Smooth muscle cell (in vitro differentiated cells): Measurements from ENCODE around the gene CREBZF. TPM values are rescaled to one million over a fixed set of nuclear protein-coding genes. Genes with fewer than 3 reads are reported as not detected.

Experiments used
- DNase-seq: peaks from one replicate; lab custom pipeline; 2025; ENCODE audit not compliant: unreplicated experiment; lab: John Stamatoyannopoulos, UW
- H2AFZ ChIP-seq: fragments of 200-600 bp; sonication (generic); 2 replicates; pipeline ENCODE4 v1.6.0; 2016; ENCODE audit warnings: antibody characterized with exemption, low read depth, mild to moderate bottlenecking
- H3F3A ChIP-seq: fragments of 200-600 bp; sonication (generic); 2 replicates; pipeline ENCODE4 v1.6.0; 2017; ENCODE audit warnings: antibody characterized with exemption, low read depth
- H3K27ac ChIP-seq: fragments of 200-600 bp; sonication (generic); 2 replicates; pipeline ENCODE4 v1.5.1; 2016; ENCODE audit warnings: low read depth, mild to moderate bottlenecking
- H3K27me3 ChIP-seq: fragments of 200-600 bp; sonication (generic); 2 replicates; pipeline ENCODE4 v1.6.1; 2016; ENCODE audit warnings: low read depth, mild to moderate bottlenecking
- H3K36me3 ChIP-seq: fragments of 200-600 bp; sonication (generic); 2 replicates; pipeline ENCODE4 v1.5.1; 2016; ENCODE audit warnings: low read depth
- H3K4me1 ChIP-seq: fragments of 200-600 bp; sonication (generic); 2 replicates; pipeline ENCODE4 v1.5.1; 2016; ENCODE audit warnings: low read depth
- H3K4me2 ChIP-seq: fragments of 200-600 bp; sonication (generic); 2 replicates; pipeline ENCODE4 v1.6.0; 2016; ENCODE audit warnings: mild to moderate bottlenecking
- H3K4me3 ChIP-seq: fragments of 200-600 bp; sonication (generic); 2 replicates; pipeline ENCODE4 v1.5.1; 2016; ENCODE audit warnings: mild to moderate bottlenecking
- H3K79me2 ChIP-seq: fragments of 200-600 bp; sonication (generic); 2 replicates; pipeline ENCODE4 v1.6.0; 2016; ENCODE audit warnings: low read depth, mild to moderate bottlenecking
- H3K9ac ChIP-seq: fragments of 200-600 bp; sonication (generic); 2 replicates; pipeline ENCODE4 v1.6.0; 2016; ENCODE audit warnings: low read depth
- H3K9me3 ChIP-seq: fragments of 200-600 bp; sonication (generic); replicated peaks from 2 replicates; pipeline ENCODE4 v1.5.1; 2016; ENCODE audit warnings: low read depth
- H4K20me1 ChIP-seq: fragments of 200-600 bp; sonication (generic); 2 replicates; pipeline ENCODE4 v1.6.0; 2016; ENCODE audit warnings: low read depth
- CTCF ChIP-seq: fragments of 200-600 bp; sonication (generic); IDR thresholded peaks from 2 replicates; pipeline ENCODE4 v1.5.1; 2017; ENCODE audit warnings: borderline replicate concordance, mild to moderate bottlenecking, antibody characterized with exemption; ENCODE audit not compliant: insufficient read depth, poor library complexity, severe bottlenecking
- WGBS: methylation state at CpG from one replicate; pipeline ENCODE4 v1.1.7; 2016; ENCODE audit warnings: low lambda C conversion rate; 5-methylcytosine and 5-hydroxymethylcytosine counted together
- polyA plus RNA-seq: library from polyadenylated mRNA; unstranded; fragments of >200 nt; fragmentation: Nextera tagmentation; extraction: Ambion mirVana; gene quantifications from 2 replicates; pipeline ENCODE4 v1.2.1, GENCODE V29; 2016
- total RNA-seq: library from RNA; depleted of rRNA; stranded (reverse); fragments of >200 nt; gene quantifications from 2 replicates; pipeline ENCODE4 v1.2.3, GENCODE V29; 2014

Gene CREBZF
- 33.9 and 44.3 TPM in 2 replicates for total RNA-seq
- polyA plus RNA-seq, result 25.1 and 31.1 TPM in 2 replicates

- H3K27ac ChIP-seq, result peak within 1 kb of the TSS; percentile 98
Measured at GRCh38 chr11:85664615-85665481, at the start of gene CREBZF. Gene CREBZF, minus strand, starts transcription at chr11:85665129. Its CDS starts 254 bp downstream, at chr11:85664875.

GRCh38 chr11:85712953-85713352 lies 48.0 kb upstream of the CREBZF start:
- H3K9ac ChIP-seq, result no peak overlapping the region
- H3K4me2 ChIP-seq, result no peak overlapping the region
- no peaks in the 10 kb centered on the region for H4K20me1 ChIP-seq
- 98% methylated on average over 3 of the region's 3 CpGs for WGBS
- no peaks in the 10 kb centered on the region for H3K79me2 ChIP-seq
- no peak overlapping the region for H3K27ac ChIP-seq
- no peak overlapping the region for H3K4me3 ChIP-seq
- H3F3A ChIP-seq, result no peaks in the 10 kb centered on the region
- peaks cover 14% of the 10 kb centered on the region for H3K4me1 ChIP-seq
- no peaks in the 10 kb centered on the region for H3K9me3 ChIP-seq
- H3K36me3 ChIP-seq, result no peaks in the 10 kb centered on the region
- H2AFZ ChIP-seq, result no peak overlapping the region
- DNase-seq, result no peak
- TF ChIP-seq CTCF, result no peak
- no peaks in the 10 kb centered on the region for H3K27me3 ChIP-seq

More at GRCh38 chr11:85664615-85665481, at the start of gene CREBZF:
- WGBS, result 2% methylated on average over 66 of the region's 67 CpGs
- no peak for TF ChIP-seq CTCF
- Histone ChIP-seq H3K36me3 (no peaks in the 10 kb centered on the region), H3K27me3 (no peaks in the 10 kb centered on the region), H3K4me1 (peaks cover 39% of the 10 kb centered on the region), H3F3A (peaks cover 6% of the 10 kb centered on the region), H3K9ac (peak within 1 kb of the TSS; percentile 97), H4K20me1 (peaks cover 46% of the 10 kb centered on the region), H2AFZ (peak within 1 kb of the TSS; percentile 95), H3K4me2 (peak within 1 kb of the TSS; percentile 97), H3K4me3 (peak within 1 kb of the TSS; percentile 94), H3K79me2 (peaks cover 42% of the 10 kb centered on the region), H3K9me3 (no peaks in the 10 kb centered on the region)
- peak; percentile 81 for DNase-seq

- no peak overlapping the region for H3K9ac ChIP-seq
- peaks cover under 1% of the 10 kb centered on the region for H3K4me1 ChIP-seq
- no peaks in the 10 kb centered on the region for H4K20me1 ChIP-seq
- H3K79me2 ChIP-seq, result no peaks in the 10 kb centered on the region
- H3K9me3 ChIP-seq, result no peaks in the 10 kb centered on the region
- WGBS, result 58% methylated on average over 5 of the region's 5 CpGs
- no peak overlapping the region for H3K27ac ChIP-seq
- no peak for DNase-seq
- H3K4me2 ChIP-seq, result no peak overlapping the region
- no peak overlapping the region for H3K4me3 ChIP-seq
- H3F3A ChIP-seq, result no peaks in the 10 kb centered on the region
- H2AFZ ChIP-seq, result no peak overlapping the region
- no peaks in the 10 kb centered on the region for H3K36me3 ChIP-seq
- no peaks in the 10 kb centered on the region for H3K27me3 ChIP-seq
- TF ChIP-seq CTCF, result no peak
Measured at GRCh38 chr11:85710917-85711316, 46.0 kb upstream of the CREBZF start.
